ENCODE data around the gene PLA2G4A. TPM values are rescaled to one million over a fixed set of nuclear protein-coding genes. Genes with fewer than 3 reads are reported as not detected.

Gene PLA2G4A
- total RNA-seq, 1 experiment from 2014 or later = 8.6 TPM

DNA sequence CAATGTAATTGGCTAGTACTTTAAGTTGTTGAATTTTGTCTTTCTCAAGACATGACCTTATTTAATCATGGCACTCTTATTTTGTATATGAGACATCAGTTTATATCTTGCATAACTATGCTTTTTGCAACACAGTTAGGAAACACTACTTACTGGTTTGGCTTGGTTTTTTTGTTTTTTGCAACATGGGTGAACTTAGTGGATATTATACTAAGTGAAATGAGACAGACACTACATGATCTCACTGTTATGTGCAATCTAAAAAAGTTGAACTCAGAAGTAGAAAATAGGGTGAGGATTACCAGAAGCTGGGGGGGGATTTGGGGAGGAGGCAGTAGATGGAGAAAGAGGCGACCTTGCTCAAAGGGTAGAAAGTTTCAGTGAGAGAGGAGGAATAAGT, 132.1 kb downstream of the PLA2G4A start:
- Histone ChIP-seq H3K79me2 (ENCODE audit: insufficient read depth, low read length) (no peaks in the 10 kb centered on the region), H4K20me1 (ENCODE audit: insufficient read depth) (no peaks in the 10 kb centered on the region), H3K4me1 (ENCODE audit: control insufficient read depth in 1 of 2, insufficient read depth in 2 of 2, low read length in 2 of 2) (no peaks in the 10 kb centered on the region), H3K4me3 (replicated peaks in 1 of 2; ENCODE audit: low read depth in 1 of 2, low read length in 2 of 2) (no peak overlapping the region), H3K36me3 (ENCODE audit: control insufficient read depth in 1 of 2, insufficient read depth in 2 of 2, low read length in 2 of 2) (no peaks in the 10 kb centered on the region), H3K9ac (ENCODE audit: low read length) (no peak overlapping the region), H3K9me2 (ENCODE audit: insufficient read depth) (no peaks in the 10 kb centered on the region), H2AFZ (ENCODE audit: low read depth, low read length, poor library complexity, severe bottlenecking) (no peak overlapping the region), H3K4me2 (ENCODE audit: low read length) (no peak overlapping the region), H3K27me3 (ENCODE audit: insufficient read depth, low read length) (no peaks in the 10 kb centered on the region), H3K27ac (ENCODE audit: low read depth, low read length) (no peak overlapping the region), H3K9me3 (ENCODE audit: control insufficient read depth in 1 of 2, insufficient read depth in 1 of 2, low read depth in 1 of 2, low read length in 2 of 2) (no peaks in the 10 kb centered on the region)
- intact Hi-C loops (cut with micrococcal nuclease) = no loop called here
- TF ChIP-seq FOSL1 (IDR thresholded peaks at IDR 0.05; ENCODE audit: low read depth) (no peak), SP1 (IDR thresholded peaks at IDR 0.05; ENCODE audit: low read depth) (no peak), EZH2phosphoT487 (IDR thresholded peaks at IDR 0.05; ENCODE audit: borderline replicate concordance) (no peak)
- BruUV-seq (replicated peaks) = no TSS peak
- DNase-seq (ENCODE audit: low read depth, low spot score) (no peak), ATAC-seq (no peak)
- POLR2A ChIA-PET = no interaction called here
- RAD21 ChIA-PET (ENCODE audit: low non-redundant PET in 1 of 2, low total read pairs in 2 of 2, uncharacterized antibody in 2 of 2, unreplicated experiment in 2 of 2) = interaction anchor here in 1 of 2 experiments (0.5 kb wide), 1 partner anchor 237 kb away, joined by 3 read pairs; no protein-coding TSS in a partner anchor
- CTCF ChIA-PET = no interaction called here

DNA sequence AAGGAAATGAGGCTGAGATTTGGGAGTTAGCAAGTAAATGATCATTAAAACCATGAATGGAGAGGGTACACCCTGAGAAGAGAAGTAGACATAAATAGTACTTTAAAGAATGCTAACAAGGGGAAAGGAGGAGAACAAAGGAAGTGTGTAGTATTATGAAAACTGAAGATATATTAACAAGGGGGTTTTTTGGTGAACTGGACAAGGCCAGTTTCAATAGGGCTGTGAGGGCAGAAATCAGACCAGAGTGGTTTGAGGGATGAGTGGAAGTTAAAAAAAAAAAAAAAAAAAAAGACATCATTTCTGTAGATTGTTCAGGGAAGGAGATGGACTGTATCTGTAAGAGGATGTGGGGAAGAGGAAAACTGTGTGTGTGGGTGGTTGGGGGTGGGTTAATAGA, 137.1 kb downstream of the PLA2G4A start:
- Histone ChIP-seq H3K27ac (ENCODE audit: low read depth, low read length) (no peak overlapping the region), H4K20me1 (ENCODE audit: insufficient read depth) (no peaks in the 10 kb centered on the region), H3K36me3 (ENCODE audit: control insufficient read depth in 1 of 2, insufficient read depth in 2 of 2, low read length in 2 of 2) (no peaks in the 10 kb centered on the region), H3K9ac (ENCODE audit: low read length) (no peak overlapping the region), H3K4me2 (ENCODE audit: low read length) (no peak overlapping the region), H3K4me1 (ENCODE audit: control insufficient read depth in 1 of 2, insufficient read depth in 2 of 2, low read length in 2 of 2) (no peaks in the 10 kb centered on the region), H3K9me2 (ENCODE audit: insufficient read depth) (no peaks in the 10 kb centered on the region), H3K9me3 (ENCODE audit: control insufficient read depth in 1 of 2, insufficient read depth in 1 of 2, low read depth in 1 of 2, low read length in 2 of 2) (no peaks in the 10 kb centered on the region), H2AFZ (ENCODE audit: low read depth, low read length, poor library complexity, severe bottlenecking) (no peak overlapping the region), H3K79me2 (ENCODE audit: insufficient read depth, low read length) (no peaks in the 10 kb centered on the region), H3K4me3 (replicated peaks in 1 of 2; ENCODE audit: low read depth in 1 of 2, low read length in 2 of 2) (no peak overlapping the region), H3K27me3 (ENCODE audit: insufficient read depth, low read length) (no peaks in the 10 kb centered on the region)
- ATAC-seq = no peak
- intact Hi-C loops (cut with micrococcal nuclease) = no loop called here
- no peak for DNase-seq (ENCODE audit: low read depth, low spot score)
- ChIA-PET RAD21 (ENCODE audit: low non-redundant PET in 1 of 2, low total read pairs in 2 of 2, uncharacterized antibody in 2 of 2, unreplicated experiment in 2 of 2) (no interaction called here), CTCF (no interaction called here), POLR2A (no interaction called here)
- BruUV-seq (replicated peaks) = no TSS peak
- TF ChIP-seq SRF (IDR thresholded peaks at IDR 0.05; ENCODE audit: low read depth) (no peak), YY1 (IDR thresholded peaks at IDR 0.05; ENCODE audit: extremely low read depth, insufficient replicate concordance, low read depth, low read length) (no peak), EGR1 (IDR thresholded peaks at IDR 0.05; ENCODE audit: low read depth) (no peak), CEBPB (IDR thresholded peaks at IDR 0.05; ENCODE audit: low read depth) (no peak), ZNF274 (IDR thresholded peaks at IDR 0.05; ENCODE audit: low read depth, low read length) (no peak), POLR2A (IDR thresholded peaks at IDR 0.05; ENCODE audit: borderline replicate concordance, extremely low read depth, insufficient read depth, insufficient read length) (no peak), FOSL1 (IDR thresholded peaks at IDR 0.05; ENCODE audit: low read depth) (no peak), EZH2 (IDR thresholded peaks at IDR 0.05) (no peak), POLR2AphosphoS5 (IDR thresholded peaks at IDR 0.05; ENCODE audit: low read depth, low read length) (no peak), ZFX (IDR thresholded peaks at IDR 0.05) (no peak), SIN3A (IDR thresholded peaks at IDR 0.05; ENCODE audit: low read depth) (no peak), SP1 (IDR thresholded peaks at IDR 0.05; ENCODE audit: low read depth) (no peak), EZH2phosphoT487 (IDR thresholded peaks at IDR 0.05; ENCODE audit: borderline replicate concordance) (no peak)
- TF ChIP-seq, protein P1, sequence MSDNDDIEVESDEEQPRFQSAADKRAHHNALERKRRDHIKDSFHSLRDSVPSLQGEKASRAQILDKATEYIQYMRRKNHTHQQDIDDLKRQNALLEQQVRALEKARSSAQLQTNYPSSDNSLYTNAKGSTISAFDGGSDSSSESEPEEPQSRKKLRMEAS (IDR thresholded peaks at IDR 0.05) = no peak
- TF ChIP-seq, protein P2, sequence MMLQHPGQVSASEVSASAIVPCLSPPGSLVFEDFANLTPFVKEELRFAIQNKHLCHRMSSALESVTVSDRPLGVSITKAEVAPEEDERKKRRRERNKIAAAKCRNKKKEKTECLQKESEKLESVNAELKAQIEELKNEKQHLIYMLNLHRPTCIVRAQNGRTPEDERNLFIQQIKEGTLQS (IDR thresholded peaks at IDR 0.05) = no peak
- TF ChIP-seq, protein P3, sequence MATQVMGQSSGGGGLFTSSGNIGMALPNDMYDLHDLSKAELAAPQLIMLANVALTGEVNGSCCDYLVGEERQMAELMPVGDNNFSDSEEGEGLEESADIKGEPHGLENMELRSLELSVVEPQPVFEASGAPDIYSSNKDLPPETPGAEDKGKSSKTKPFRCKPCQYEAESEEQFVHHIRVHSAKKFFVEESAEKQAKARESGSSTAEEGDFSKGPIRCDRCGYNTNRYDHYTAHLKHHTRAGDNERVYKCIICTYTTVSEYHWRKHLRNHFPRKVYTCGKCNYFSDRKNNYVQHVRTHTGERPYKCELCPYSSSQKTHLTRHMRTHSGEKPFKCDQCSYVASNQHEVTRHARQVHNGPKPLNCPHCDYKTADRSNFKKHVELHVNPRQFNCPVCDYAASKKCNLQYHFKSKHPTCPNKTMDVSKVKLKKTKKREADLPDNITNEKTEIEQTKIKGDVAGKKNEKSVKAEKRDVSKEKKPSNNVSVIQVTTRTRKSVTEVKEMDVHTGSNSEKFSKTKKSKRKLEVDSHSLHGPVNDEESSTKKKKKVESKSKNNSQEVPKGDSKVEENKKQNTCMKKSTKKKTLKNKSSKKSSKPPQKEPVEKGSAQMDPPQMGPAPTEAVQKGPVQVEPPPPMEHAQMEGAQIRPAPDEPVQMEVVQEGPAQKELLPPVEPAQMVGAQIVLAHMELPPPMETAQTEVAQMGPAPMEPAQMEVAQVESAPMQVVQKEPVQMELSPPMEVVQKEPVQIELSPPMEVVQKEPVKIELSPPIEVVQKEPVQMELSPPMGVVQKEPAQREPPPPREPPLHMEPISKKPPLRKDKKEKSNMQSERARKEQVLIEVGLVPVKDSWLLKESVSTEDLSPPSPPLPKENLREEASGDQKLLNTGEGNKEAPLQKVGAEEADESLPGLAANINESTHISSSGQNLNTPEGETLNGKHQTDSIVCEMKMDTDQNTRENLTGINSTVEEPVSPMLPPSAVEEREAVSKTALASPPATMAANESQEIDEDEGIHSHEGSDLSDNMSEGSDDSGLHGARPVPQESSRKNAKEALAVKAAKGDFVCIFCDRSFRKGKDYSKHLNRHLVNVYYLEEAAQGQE (IDR thresholded peaks at IDR 0.05; ENCODE audit: low read depth) = no peak
- TF ChIP-seq, protein P4, sequence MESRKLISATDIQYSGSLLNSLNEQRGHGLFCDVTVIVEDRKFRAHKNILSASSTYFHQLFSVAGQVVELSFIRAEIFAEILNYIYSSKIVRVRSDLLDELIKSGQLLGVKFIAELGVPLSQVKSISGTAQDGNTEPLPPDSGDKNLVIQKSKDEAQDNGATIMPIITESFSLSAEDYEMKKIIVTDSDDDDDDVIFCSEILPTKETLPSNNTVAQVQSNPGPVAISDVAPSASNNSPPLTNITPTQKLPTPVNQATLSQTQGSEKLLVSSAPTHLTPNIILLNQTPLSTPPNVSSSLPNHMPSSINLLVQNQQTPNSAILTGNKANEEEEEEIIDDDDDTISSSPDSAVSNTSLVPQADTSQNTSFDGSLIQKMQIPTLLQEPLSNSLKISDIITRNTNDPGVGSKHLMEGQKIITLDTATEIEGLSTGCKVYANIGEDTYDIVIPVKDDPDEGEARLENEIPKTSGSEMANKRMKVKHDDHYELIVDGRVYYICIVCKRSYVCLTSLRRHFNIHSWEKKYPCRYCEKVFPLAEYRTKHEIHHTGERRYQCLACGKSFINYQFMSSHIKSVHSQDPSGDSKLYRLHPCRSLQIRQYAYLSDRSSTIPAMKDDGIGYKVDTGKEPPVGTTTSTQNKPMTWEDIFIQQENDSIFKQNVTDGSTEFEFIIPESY (IDR thresholded peaks at IDR 0.05; ENCODE audit: extremely low read depth, insufficient replicate concordance, low read length) = no peak
